D721Med (cell line): ENCODE results near the gene KDELR1.
A peak's percentile ranks its signal among the peaks of the same experiment; 100 is the strongest.

Experiments used
- DNase-seq: peaks from one replicate; pipeline ENCODE4 v3.0.0; 2011; ENCODE audit warnings: low spot score; ENCODE audit not compliant: insufficient read length
- FAIRE-seq: peaks from 2 replicates; lab custom pipeline; 2011; peaks lifted over from hg19 to GRCh38; lab: Jason Lieb, UNC
- TF ChIP-seq, protein P1 (sequence below): IDR thresholded peaks from 2 replicates; pipeline ENCODE4 v1.5.1; 2012; ENCODE audit warnings: mild to moderate bottlenecking, control low read depth; ENCODE audit not compliant: insufficient read depth; ENCODE audit errors: missing control alignments

The KDELR1 gene

DNA sequence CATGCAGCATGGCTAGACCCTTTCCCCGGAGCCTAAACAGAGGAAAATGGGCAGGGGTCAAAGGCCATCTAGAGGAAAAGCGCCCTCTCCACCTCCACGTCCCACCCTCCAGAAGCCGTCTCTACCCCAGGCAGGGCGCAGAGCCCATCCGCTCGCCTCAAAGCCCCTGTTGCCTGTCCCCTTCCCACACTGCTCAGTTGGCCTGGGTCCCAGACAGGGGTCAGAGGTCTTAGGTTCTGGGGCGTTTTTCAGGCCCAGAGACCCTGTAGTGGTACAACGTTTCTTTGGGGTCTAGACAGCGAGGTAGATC lies 27.9 kb downstream of the KDELR1 start:
- TF ChIP-seq, protein P1, sequence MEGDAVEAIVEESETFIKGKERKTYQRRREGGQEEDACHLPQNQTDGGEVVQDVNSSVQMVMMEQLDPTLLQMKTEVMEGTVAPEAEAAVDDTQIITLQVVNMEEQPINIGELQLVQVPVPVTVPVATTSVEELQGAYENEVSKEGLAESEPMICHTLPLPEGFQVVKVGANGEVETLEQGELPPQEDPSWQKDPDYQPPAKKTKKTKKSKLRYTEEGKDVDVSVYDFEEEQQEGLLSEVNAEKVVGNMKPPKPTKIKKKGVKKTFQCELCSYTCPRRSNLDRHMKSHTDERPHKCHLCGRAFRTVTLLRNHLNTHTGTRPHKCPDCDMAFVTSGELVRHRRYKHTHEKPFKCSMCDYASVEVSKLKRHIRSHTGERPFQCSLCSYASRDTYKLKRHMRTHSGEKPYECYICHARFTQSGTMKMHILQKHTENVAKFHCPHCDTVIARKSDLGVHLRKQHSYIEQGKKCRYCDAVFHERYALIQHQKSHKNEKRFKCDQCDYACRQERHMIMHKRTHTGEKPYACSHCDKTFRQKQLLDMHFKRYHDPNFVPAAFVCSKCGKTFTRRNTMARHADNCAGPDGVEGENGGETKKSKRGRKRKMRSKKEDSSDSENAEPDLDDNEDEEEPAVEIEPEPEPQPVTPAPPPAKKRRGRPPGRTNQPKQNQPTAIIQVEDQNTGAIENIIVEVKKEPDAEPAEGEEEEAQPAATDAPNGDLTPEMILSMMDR = no peak
- FAIRE-seq = no peak
- DNase-seq = no peak

DNA sequence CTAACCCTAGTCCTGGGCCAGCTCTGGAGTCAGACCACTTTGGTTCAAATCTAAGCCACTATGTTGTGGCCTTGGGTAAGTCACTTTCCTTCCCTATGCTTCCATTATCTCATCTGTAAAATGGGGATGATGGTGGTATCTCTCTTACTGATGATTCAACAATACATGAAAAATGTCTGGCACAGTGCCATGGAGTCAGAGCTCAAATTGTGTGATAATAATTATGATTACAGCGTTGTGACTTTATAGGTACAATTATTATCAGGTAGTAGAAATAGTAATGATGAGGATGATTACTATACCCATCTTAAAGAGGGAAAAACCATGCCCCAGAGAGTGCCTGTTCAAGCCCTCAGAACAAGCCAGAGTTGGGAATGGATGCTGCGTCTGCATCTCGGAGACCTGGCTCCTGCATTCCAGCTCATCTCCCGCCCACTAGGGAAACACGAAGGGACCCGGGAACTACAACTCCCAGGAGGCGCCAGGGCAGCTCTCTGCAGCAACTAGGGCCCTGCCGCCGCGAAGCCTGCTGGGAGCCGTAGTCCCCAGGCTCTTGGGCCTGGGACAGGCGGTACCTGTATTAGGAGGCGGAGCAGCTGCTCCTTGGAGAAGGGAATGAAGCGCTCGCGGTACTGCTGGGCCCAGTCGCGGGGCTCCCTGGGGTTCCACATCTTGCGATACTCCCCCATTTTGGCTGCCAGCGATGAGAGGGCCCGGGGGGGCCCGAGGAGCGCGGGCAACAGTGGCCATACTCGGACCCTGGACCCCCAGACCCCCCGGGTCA lies 28.4 kb downstream of the KDELR1 start:
- FAIRE-seq = no peak
- DNase-seq = peak; percentile 74
- TF ChIP-seq, protein P1 = no peak

DNA sequence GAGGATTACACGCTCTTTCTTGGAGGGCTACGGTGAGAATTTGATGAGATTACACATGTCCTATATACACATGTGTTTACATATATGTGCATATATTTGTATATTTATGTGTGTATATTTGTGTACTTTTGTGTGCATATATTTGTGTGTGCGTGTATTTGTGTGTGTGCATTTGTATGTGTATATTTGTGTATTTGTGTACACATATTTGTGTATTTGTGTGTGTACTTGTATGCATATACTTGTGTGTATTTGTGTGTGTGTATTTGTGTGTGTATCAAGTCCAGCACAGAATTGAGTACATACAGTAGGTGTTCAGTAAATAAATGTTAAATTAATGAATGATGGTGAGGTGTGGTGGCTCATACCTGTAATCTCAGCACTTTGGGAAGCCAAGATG lies 29.4 kb downstream of the KDELR1 start:
- TF ChIP-seq, protein P1 = no peak
- DNase-seq (no peak), FAIRE-seq (no peak)

DNA sequence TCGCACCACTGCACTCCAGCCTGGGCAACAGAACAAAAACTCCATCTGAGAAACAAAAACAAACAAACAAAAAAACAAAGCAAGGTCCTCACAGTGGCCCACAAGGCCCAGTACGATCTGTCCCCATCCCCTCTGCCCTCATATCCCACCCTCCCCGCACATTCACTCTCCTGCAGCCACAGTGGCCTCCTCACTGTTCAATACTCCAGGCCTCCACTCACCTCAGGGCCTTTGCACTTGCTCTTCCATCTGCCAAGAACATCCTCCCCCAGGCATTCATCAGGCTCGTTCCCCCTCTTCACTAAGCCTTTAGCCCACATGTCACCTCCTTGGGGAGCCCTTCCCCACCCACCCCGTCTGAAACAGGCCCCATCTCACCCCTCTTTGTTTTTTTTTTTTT lies 32.2 kb downstream of the KDELR1 start:
- DNase-seq (no peak), FAIRE-seq (no peak)
- TF ChIP-seq, protein P1 = no peak

DNA sequence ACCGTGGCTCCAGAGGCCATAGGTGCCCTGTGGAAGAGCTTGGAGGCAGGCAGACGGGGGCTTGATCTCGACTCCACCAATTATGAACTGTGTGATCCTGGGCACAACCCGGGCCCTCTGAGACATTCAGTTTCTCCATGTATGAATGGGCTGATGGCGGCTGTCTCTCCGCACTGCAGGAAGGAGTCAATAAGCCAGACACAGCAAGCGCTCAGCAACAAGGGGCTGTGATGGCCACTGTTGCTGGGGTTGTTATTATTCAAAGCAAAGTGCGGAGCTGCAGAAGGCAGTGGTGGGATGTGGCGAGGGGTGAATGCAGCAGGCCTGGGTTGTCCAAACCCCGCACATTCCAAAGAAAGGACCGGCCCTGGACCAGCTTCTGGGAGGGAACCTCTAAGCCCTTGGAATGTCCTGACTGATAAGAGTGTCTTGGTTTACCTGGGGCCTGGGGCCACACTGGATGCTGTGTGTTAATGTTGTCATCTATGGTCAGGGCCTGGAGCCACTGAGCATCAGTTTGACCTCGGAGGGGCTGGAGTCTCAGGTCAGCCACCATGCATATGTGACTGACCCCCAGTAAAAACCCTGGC lies 35.9 kb downstream of the KDELR1 start:
- TF ChIP-seq, protein P1 = no peak
- FAIRE-seq (no peak), DNase-seq (no peak)

DNA sequence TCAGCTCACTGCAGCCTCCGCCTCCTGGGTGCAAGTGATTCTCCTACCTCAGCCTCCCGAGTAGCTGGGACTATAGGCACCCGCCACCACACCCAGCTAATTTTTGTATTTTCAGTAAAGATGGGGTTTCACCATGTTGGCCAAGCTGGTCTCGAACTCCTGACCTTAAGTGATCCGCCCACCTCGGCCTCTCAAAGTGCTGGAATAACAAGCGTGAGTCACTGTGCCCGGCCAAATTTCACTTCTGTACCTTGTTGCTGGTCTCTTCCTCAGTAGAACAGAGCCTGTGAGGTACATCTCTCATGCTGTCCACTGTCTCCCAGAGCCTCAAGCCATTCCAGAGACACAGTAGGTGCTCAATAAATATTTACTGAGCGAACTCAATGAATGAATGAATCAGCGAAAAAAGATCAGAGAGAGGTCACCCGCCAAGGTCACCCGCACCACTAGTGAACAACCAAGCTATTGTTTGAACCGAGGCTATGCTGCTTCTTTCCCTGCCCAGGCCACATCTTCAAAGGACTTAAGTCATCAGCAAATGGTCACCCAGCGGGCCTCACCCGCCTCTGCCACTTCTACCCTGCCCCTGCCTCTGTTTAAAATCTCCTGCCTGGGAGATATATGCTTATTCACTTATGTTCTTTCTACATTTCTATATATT lies 36.9 kb downstream of the KDELR1 start:
- no peak for FAIRE-seq
- DNase-seq = no peak
- TF ChIP-seq, protein P1 = no peak

DNA sequence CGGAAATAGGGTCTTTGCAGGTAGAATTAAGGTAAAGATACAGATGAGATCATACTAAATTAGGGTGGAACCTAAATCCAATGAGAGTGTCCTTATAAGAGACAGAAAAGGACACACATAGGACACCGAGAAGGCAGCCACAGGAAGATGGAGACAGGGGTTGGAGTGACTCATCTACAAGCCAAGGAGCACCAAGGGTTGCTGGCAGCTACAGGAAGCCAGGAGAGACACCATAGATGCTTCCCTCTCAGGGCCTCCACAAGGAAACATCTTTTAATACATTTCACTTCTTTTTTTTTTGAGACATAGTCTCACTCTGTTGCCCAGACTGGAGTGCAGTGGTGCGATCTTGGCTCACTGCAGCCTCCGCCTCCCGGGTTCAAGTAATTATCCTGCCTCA lies 37.7 kb downstream of the KDELR1 start:
- DNase-seq = no peak
- TF ChIP-seq, protein P1 = no peak
- FAIRE-seq = no peak
